Esophagus mucosa (tissue), 1 donor: ENCODE results near the gene RAB40B. TPM values are rescaled to one million over a fixed set of nuclear protein-coding genes. Genes with fewer than 3 reads are reported as not detected.
A peak's percentile ranks its signal among the peaks of the same experiment; 100 is the strongest.
"Not testable (repeated sequence)": the region's sequence is repeated elsewhere in the genome, so short reads cannot be mapped to it uniquely, and the experiment has no call there.

Source experiments
- ATAC-seq: fragments of 200-7000 bp; cut with Tn5 transposase; one replicate; pipeline ENCODE4 v1.9.1; 2020
- total RNA-seq: library from RNA; stranded (reverse); gene quantifications from one replicate; pipeline ENCODE4 v1.2.4, GENCODE V29; 2023
- donor health status: DM: yes; HTN: yes; CAD: no.

Gene RAB40B
- total RNA-seq, 1 donor from 2014 or later, result 6.6 TPM

- ATAC-seq, result peak; percentile 9
Measured at GRCh38 chr17:82667668-82668000, 30.9 kb downstream of the RAB40B start.

DNA sequence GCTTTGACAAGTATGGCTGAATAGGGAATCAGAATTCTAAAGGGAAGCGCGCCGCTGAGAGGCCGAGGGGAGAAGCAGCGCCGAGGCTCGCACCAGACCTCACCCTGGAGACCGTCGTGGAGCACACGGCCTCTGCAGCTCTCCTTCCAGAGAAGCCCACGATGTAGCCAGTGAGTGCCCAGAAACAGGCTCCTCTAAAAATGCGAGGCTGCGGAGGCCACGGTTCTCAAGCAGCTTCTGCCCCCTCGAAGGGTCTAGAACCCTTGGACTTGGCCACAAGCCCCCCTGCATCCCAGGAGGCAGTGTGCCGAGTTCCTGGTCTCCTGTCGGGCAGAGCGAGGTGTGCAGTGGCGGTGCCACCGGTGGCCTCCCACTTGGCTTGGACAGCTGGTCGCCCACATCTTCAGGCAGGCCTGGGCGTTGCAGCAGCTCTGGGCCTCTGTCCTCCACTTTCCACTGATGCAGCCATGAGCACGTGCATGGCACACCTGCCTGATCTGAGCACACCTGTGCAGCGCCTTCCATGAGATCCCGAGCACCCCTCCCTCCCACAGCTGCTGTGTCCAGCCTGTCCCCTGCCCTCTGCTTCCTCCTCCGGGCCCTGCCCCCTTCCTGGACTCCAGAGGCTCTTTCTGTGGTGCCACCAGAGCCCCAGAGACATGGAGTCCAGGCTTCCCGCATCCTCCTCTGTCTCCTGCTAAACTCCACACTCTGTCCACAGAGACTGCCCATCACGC, 31.4 kb downstream of the RAB40B start:
- no peak for ATAC-seq

- ATAC-seq, result no peak
Measured at GRCh38 chr17:82665891-82666290, 32.6 kb downstream of the RAB40B start.

DNA sequence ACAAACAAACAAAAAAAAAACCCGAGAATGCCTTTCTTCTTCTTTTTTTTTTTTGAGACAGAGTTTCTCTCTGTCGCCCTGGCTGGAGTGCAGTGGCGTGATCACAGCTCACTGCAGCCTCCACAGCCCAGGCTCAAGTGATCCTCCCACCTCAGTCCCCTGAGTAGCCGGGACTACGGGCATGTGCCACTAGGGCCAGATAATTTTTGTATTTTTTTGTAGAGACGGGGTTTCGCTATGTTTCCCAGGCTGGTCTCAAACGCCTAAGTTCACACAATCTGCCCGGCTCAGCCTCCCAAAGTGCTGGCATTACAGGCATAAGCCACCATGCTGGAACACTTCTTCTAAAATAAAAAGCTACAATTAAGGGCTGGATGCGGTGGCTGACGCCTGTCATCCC, 33.3 kb downstream of the RAB40B start:
- no peak for ATAC-seq

DNA sequence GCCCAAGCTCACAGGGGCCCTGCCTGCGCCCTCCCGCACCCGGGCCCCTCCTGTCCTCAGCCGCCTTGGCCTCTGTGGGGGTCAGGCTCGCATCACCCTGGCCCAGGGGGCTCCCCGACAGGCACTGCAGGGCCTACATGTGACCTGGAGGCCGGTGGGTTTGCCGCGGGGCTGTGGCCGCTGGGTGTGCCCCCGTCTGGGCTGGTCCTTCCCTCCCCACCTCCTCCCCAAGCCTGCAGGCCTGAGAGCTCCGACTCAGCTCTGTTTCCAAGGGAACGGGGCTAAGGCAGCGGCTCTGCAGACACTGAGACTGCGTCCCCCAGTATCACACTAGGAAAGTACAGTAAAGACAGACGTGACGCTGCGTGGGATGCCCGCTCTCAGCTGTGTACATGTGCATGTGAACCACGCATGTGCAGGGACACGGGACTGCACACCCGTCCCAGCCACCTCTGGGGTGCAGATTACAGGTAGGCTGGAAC, 33.8 kb downstream of the RAB40B start:
- no peak for ATAC-seq

DNA sequence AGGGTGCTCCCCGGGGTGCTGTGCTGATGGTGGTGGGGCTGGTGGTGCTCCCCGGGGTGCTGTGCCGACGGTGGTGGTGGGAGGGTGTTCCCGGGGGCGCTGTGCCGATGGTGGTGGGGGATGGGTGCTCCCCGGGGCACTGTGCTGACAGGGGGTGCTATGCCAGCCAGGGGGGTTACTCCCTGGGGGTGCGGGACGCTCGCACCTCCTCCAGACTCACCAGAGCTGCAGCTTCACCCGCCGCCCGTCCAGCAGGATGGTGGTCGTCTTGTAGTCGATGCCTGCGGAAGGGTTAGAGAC, 34.3 kb downstream of the RAB40B start:
- ATAC-seq, result no peak

DNA sequence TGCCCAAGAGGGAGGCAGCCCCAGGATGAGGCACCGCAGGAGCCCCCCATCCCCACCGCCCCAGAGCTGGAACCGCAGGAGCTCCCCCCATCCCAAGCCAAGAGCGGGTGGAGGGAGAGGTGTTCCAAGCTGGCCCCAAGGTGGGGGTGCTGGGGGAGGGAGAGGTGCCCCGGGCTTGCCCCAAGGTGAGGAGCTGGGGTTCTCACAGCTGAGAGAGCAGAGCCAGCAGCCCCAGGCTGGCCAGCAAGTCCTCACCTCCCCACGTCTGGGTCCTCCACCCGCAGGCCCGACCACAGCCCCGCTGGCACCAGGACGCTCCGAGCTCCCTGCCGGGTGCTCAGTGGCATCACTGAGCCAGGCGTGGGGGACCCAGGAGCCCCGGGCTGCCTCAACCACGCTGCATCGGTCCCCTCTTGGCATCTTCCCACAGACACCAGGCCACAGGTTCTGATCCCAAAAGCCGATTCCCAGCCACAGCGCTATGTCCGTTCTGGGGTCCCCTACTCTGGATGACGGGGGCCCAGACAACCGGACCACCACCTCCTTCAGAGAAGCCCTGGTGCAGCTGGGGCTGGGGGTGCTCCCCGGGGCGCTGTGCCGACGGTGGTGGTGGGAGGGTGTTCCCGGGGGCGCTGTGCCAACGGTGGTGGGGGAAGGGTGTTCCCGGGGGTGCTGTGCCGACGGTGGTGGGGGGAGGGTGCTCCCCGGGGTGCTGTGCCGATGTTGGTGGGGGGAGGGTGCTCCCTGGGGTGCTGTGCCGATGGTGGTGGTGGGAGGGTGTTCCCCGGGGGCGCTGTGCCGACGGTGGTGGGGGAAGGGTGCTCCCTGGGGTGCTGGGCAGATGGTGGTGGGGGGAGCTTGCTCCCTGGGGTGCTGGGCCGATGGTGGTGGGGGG, 34.9 kb downstream of the RAB40B start:
- ATAC-seq, result no peak

DNA sequence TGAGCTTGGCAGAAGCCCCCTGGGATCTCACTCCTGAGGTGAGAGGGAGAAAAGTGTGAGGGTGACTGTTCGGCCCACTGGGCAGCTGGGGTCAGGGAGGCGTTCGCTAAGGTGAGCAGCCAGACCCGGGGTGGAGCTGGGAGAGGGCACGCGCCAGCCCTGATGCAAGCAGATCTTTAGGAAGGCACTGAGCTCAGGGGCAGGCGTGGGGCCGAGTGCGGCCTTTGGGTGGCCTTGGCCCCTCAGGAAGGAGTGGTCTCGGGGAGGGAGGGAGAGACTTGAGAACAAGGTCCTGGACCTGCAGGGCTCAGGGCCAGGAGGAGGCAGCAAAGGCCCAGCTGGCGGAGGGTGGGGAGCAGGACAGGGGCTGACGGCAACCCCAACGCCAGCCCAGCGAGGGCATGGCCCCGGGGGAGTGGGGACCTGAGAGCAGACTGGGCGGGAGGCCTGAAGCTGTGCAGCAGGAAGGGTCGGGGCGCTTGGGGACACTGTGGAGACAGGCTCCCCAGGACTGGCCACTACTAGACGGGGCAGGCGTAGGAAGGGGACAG, 35.7 kb downstream of the RAB40B start:
- peak; percentile 9 for ATAC-seq

- no peak for ATAC-seq
Measured at GRCh38 chr17:82661717-82662683, 36.5 kb downstream of the RAB40B start.

- no peak for ATAC-seq
Measured at GRCh38 chr17:82659886-82660285, 38.6 kb downstream of the RAB40B start.

GRCh38 chr17:82658796-82659452, 39.6 kb downstream of the RAB40B start:
- ATAC-seq, result no peak

DNA sequence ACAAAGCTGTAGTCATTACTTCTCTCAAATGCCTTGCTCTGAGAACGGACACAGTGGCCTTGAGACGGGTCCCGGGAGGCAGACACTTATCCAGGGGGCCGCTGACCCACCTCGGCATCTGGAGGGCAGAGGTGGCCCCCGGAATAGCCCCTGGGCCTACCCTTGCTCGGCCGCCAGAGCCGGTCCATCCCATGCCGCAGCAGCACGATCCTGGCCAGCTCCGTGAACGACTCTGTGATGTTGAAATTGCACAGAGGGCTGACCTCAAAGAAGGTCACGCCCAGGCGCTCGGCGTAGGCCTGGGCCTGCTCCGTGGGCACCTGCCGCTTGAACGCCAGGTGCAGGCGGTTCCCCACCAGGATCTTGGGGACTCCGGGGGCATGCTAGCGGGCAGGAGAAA, 40.2 kb downstream of the RAB40B start:
- ATAC-seq, result no peak

DNA sequence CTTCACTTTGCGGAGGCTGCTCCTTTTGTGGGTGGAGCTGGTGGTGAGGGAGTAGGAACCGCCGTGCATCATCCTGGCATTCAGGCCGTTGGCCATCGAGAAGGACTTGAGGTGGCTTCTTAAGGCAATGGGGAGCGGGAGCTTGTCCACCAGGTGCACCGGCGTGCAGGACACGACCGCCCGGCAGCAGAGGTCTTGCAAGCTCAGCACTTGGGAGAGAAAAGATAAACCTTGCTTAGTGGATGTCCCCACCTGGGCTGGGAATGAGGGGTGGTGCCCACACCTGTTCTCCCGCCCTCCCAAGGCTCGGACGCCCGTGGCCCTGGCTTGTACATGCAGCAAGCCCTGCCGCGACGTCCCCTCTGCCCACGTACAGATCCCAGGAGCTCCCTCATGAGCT, 40.6 kb downstream of the RAB40B start:
- ATAC-seq, result no peak

- ATAC-seq, result no peak
Measured at GRCh38 chr17:82656266-82656665, 42.2 kb downstream of the RAB40B start.

GRCh38 chr17:82655523-82655922, 43.0 kb downstream of the RAB40B start:
- peak; percentile 7 for ATAC-seq

- ATAC-seq, result no peak
Measured at GRCh38 chr17:82655038-82655479, 43.4 kb downstream of the RAB40B start.

DNA sequence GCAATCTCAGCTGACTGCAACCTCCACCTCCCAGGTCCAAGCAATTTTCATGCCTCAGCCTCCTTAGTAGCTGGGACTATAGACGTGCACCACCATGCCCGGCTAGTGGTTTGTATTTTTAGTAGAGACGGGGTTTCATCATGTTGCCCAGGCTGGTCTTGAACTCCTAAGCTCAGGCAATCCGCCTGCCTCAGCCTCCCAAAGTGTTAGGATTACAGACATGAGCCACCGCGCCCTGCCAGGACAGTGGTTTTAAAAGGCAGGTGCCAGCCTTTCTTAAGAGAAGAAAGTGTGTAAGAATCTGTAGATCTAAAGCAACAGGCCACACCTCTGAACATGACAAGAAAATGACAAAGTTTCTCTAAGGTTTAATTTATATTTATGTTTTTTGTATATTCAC, 43.9 kb downstream of the RAB40B start:
- not testable (repeated sequence) for ATAC-seq

GRCh38 chr17:82653651-82654528, 44.6 kb downstream of the RAB40B start:
- ATAC-seq, result no peak

- no peak for ATAC-seq
Measured at GRCh38 chr17:82650723-82651122, 47.8 kb downstream of the RAB40B start.

DNA sequence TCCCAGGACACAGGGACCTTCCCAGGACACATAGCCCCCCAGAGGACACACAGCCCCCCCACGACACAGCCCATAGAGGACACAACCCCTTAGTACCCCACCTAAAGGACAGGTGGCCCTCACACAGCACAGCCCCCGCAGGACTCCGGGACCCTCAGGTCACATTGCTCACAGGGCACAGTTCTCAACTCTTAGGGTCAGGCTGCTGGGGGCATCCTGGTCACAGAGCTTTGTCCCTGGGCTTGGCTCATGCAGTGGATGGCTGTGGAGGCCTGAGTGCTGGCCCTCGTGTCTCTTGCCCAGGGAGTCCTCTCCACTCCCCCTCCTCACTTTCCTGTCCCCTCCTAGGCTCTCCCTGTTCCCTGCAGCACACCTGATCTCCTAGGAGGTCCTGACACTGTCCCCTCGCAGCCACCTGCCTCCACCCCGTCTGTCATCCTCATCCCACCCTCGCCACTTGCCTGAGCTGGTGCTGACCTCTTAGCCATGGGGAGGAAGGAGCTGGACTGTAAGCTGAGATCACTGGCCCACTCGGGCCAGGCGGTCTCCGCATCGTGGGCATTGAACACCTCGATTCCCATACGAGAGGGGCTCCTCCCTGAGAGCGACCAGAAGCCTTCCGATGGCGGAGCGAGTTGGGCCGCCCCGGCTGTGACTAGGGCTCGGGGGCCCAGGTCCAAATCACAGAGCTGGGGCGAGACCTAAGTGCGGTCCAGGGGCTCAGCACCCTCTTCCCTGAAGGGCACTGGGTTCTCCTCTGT, 48.8 kb downstream of the RAB40B start:
- no peak for ATAC-seq
